Measurements from ENCODE around the gene DCLK2. TPM values are rescaled to one million over a fixed set of nuclear protein-coding genes. Genes with fewer than 3 reads are reported as not detected.

DCLK2 gene
- total RNA-seq, 3 donors from 2014 or later (not counting 1 experiment from before 2014, with no cell fraction given), result 0.31 TPM; not detected in 2

GRCh38 chr4:150056569-150056968 lies 21.7 kb upstream of the DCLK2 start:
- Histone ChIP-seq H3K9me3 (ENCODE audit: control insufficient read depth, insufficient read depth, low read length) (no peaks in the 10 kb centered on the region), H3K36me3 (ENCODE audit: control insufficient read depth, insufficient read depth, low read length) (no peaks in the 10 kb centered on the region), H3K27ac (ENCODE audit: low read length) (no peak overlapping the region), H3K4me3 (ENCODE audit: low read length) (no peak overlapping the region), H3K4me1 (ENCODE audit: control insufficient read depth, insufficient read depth, low read length) (no peaks in the 10 kb centered on the region), H3K27me3 (ENCODE audit: control insufficient read depth, insufficient read depth, low read length) (no peaks in the 10 kb centered on the region)
- TF ChIP-seq, protein P1, sequence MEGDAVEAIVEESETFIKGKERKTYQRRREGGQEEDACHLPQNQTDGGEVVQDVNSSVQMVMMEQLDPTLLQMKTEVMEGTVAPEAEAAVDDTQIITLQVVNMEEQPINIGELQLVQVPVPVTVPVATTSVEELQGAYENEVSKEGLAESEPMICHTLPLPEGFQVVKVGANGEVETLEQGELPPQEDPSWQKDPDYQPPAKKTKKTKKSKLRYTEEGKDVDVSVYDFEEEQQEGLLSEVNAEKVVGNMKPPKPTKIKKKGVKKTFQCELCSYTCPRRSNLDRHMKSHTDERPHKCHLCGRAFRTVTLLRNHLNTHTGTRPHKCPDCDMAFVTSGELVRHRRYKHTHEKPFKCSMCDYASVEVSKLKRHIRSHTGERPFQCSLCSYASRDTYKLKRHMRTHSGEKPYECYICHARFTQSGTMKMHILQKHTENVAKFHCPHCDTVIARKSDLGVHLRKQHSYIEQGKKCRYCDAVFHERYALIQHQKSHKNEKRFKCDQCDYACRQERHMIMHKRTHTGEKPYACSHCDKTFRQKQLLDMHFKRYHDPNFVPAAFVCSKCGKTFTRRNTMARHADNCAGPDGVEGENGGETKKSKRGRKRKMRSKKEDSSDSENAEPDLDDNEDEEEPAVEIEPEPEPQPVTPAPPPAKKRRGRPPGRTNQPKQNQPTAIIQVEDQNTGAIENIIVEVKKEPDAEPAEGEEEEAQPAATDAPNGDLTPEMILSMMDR (IDR thresholded peaks at IDR 0.05), result no peak
- H3K9me3 Mint-ChIP-seq, result peaks cover 2% of the 10 kb centered on the region in 2 donors
- H3K27me3 Mint-ChIP-seq (ENCODE audit: low read depth in 2 of 2), result no peaks in the 10 kb centered on the region
- intact Hi-C loops (cut with micrococcal nuclease), result no loop called here
- H3K4me3 Mint-ChIP-seq, result no peak overlapping the region
- no peak overlapping the region for H3K27ac Mint-ChIP-seq
- H3K36me3 Mint-ChIP-seq, result no peaks in the 10 kb centered on the region
- no peaks in the 10 kb centered on the region for H3K4me1 Mint-ChIP-seq
- no peak for ATAC-seq
- no peak for DNase-seq

DNA sequence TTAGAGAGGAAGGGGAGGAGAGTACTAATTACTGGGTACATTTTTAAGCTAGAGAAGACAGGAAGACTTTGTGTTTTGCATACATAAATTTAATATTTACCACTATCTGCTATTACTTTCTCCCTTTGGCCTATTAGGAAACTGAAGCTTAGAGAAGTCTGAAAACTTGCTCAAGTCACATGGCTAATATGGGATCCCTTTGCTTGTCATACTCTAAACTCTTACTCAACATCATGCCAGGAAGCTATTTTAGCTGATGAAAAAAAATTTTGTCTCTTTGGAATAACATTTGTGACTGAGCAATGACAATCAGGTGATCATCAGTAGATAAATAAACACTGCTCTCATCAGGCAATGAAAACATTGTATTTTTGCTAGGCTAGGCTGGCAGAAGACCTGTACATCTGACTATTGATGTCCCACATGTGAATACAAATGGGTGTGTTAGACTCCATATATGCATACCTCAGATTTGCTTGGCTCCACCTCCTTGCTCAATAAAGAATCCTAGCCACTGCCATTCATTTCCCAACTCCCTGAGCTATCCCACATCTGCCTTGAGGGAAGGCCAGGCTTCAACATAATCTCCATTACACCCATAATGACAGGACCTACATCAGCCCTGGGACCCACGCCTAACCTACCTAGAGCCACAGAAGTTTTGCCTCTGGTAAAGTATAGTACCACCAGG lies 17.0 kb upstream of the DCLK2 start:
- no peaks in the 10 kb centered on the region for H3K36me3 ChIP-seq (ENCODE audit: control insufficient read depth, insufficient read depth, low read length)
- Mint-ChIP-seq H3K36me3 (no peaks in the 10 kb centered on the region), H3K27ac (no peak overlapping the region), H3K4me3 (no peak overlapping the region), H3K9me3 (peaks cover 0 to 5% of the 10 kb centered on the region in 2 donors), H3K4me1 (no peaks in the 10 kb centered on the region), H3K27me3 (ENCODE audit: low read depth in 2 of 2) (peaks cover 0 to 8% of the 10 kb centered on the region in 2 donors)
- no peak overlapping the region for H3K4me3 ChIP-seq (ENCODE audit: low read length)
- no peak overlapping the region for H3K27ac ChIP-seq (ENCODE audit: low read length)
- H3K9me3 ChIP-seq (ENCODE audit: control insufficient read depth, insufficient read depth, low read length), result no peaks in the 10 kb centered on the region
- no peak for DNase-seq
- H3K27me3 ChIP-seq (ENCODE audit: control insufficient read depth, insufficient read depth, low read length), result no peaks in the 10 kb centered on the region
- WGBS (ENCODE audit: insufficient coverage), result no CpG with 5 or more reads among the region's 1 CpG
- no peak for ATAC-seq
- TF ChIP-seq, protein P1 (IDR thresholded peaks at IDR 0.05), result no peak
- no peaks in the 10 kb centered on the region for H3K4me1 ChIP-seq (ENCODE audit: control insufficient read depth, insufficient read depth, low read length)
- intact Hi-C loops (cut with micrococcal nuclease), result no loop called here

DNA sequence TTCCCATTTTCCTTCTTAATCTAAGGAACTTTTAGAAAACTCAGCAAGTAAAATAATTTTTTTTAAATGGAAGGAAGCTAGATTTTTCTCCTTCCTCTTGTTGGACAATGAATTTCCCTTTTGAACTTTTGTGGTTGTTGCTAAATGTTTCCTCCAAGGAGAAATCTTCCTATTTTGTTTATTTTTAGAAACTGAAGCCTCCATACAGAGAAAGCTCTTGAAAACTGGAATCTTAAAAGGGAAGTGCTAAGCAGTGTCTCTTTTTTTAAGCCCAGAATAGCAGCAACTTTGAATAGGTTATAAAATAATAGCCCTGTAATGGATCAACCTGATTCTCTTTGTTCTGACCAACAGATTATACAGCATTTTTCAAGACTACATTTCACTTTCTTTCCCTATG lies 15.1 kb upstream of the DCLK2 start:
- no peaks in the 10 kb centered on the region for H3K4me1 ChIP-seq (ENCODE audit: control insufficient read depth, insufficient read depth, low read length)
- no peak overlapping the region for H3K4me3 ChIP-seq (ENCODE audit: low read length)
- H3K4me3 Mint-ChIP-seq, result no peak overlapping the region
- peaks cover 4 to 12% of the 10 kb centered on the region in 2 donors for H3K27me3 Mint-ChIP-seq (ENCODE audit: low read depth in 2 of 2)
- H3K27ac ChIP-seq (ENCODE audit: low read length), result no peak overlapping the region
- H3K27me3 ChIP-seq (ENCODE audit: control insufficient read depth, insufficient read depth, low read length), result no peaks in the 10 kb centered on the region
- H3K9me3 Mint-ChIP-seq, result peaks cover 0 to 5% of the 10 kb centered on the region in 2 donors
- no peak overlapping the region for H3K27ac Mint-ChIP-seq
- intact Hi-C loops (cut with micrococcal nuclease), result no loop called here
- no peaks in the 10 kb centered on the region for H3K36me3 Mint-ChIP-seq
- H3K36me3 ChIP-seq (ENCODE audit: control insufficient read depth, insufficient read depth, low read length), result no peaks in the 10 kb centered on the region
- H3K9me3 ChIP-seq (ENCODE audit: control insufficient read depth, insufficient read depth, low read length), result no peaks in the 10 kb centered on the region
- no peak for ATAC-seq
- H3K4me1 Mint-ChIP-seq, result no peaks in the 10 kb centered on the region
- no peak for DNase-seq
- TF ChIP-seq, protein P1 (IDR thresholded peaks at IDR 0.05), result no peak

DNA sequence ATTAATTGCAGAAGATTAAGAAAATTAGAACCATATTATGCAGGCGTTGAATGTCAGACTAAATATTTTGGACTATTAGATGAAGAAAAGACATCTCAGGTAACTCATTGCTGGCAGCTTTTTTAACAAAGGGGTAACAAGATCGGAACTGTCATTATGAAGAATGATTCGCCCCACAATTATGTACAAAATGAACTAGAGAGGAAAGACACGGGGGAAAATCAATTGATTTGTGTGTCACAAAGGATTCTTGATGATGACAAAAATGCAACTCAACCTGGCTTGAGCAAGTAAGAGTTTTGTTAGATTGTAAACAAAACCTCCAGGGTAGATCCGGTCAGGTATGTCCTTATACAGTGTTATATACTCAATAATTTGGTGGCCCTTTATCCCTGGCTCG lies 12.5 kb upstream of the DCLK2 start:
- ATAC-seq (no peak), DNase-seq (no peak)
- WGBS (ENCODE audit: insufficient coverage), result 92% methylated on average over 6 of the region's 6 CpGs
- Mint-ChIP-seq H3K36me3 (no peaks in the 10 kb centered on the region), H3K4me3 (no peak overlapping the region), H3K27me3 (ENCODE audit: low read depth in 2 of 2) (peaks cover 4 to 16% of the 10 kb centered on the region in 2 donors), H3K27ac (no peak overlapping the region), H3K4me1 (no peaks in the 10 kb centered on the region), H3K9me3 (peaks cover 0 to 5% of the 10 kb centered on the region in 2 donors)
- Histone ChIP-seq H3K27ac (ENCODE audit: low read length) (no peak overlapping the region), H3K36me3 (ENCODE audit: control insufficient read depth, insufficient read depth, low read length) (no peaks in the 10 kb centered on the region), H3K9me3 (ENCODE audit: control insufficient read depth, insufficient read depth, low read length) (no peaks in the 10 kb centered on the region), H3K4me1 (ENCODE audit: control insufficient read depth, insufficient read depth, low read length) (no peaks in the 10 kb centered on the region), H3K4me3 (ENCODE audit: low read length) (no peak overlapping the region), H3K27me3 (ENCODE audit: control insufficient read depth, insufficient read depth, low read length) (no peaks in the 10 kb centered on the region)
- intact Hi-C loops (cut with micrococcal nuclease), result no loop called here
- TF ChIP-seq, protein P1 (IDR thresholded peaks at IDR 0.05), result no peak
